GM06990 (cell line): ENCODE measurements around the gene TRIM37.
"Not testable (repeated sequence)": the region's sequence is repeated elsewhere in the genome, so short reads cannot be mapped to it uniquely, and the experiment has no call there.

Source experiments
- DNase-seq: peaks from one replicate; pipeline ENCODE4 v3.0.0-alpha.2; 2011; ENCODE audit not compliant: insufficient read length; ENCODE audit errors: extremely low read depth
- H3K27me3 ChIP-seq: replicated peaks from 2 replicates; pipeline ENCODE4 v1.6.0; 2011; ENCODE audit warnings: low read length; ENCODE audit not compliant: control insufficient read depth, insufficient read depth
- H3K36me3 ChIP-seq: 2 replicates; pipeline ENCODE4 v1.5.1; 2011; ENCODE audit warnings: low read length; ENCODE audit not compliant: control insufficient read depth, insufficient read depth
- H3K4me3 ChIP-seq: replicated peaks from 2 replicates; pipeline ENCODE4 v1.5.1; 2011; ENCODE audit warnings: low read depth, mild to moderate bottlenecking, control low read depth, low read length
- TF ChIP-seq, protein P1 (sequence below): IDR thresholded peaks from 2 replicates; pipeline ENCODE4 v1.5.1; 2011; ENCODE audit warnings: low read length, control low read depth, mild to moderate bottlenecking, inconsistent platforms; ENCODE audit not compliant: insufficient read depth, poor library complexity, severe bottlenecking

The TRIM37 gene

DNA sequence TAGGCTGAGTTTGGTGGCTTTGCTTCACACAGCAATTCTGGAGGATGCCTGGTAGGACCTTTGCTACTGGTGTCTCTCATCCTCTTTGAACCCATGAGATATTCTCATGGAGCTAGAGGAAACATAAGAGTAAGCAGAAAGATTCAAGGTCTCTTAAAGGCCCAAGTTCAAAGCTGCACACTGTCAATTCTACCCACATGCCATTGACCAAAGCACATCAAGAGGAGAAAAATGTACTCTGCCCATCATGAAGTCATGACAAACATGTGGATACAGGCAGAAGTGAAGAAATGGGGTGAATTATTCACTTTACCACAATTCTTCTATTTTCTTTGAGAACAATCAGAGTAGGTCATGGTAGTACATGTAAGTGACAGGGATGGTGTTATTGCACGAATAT lies 35.2 kb upstream of the TRIM37 start:
- no peak for DNase-seq
- Histone ChIP-seq H3K4me3 (no peak overlapping the region), H3K36me3 (no peaks in the 10 kb centered on the region), H3K27me3 (no peaks in the 10 kb centered on the region)
- TF ChIP-seq, protein P1, sequence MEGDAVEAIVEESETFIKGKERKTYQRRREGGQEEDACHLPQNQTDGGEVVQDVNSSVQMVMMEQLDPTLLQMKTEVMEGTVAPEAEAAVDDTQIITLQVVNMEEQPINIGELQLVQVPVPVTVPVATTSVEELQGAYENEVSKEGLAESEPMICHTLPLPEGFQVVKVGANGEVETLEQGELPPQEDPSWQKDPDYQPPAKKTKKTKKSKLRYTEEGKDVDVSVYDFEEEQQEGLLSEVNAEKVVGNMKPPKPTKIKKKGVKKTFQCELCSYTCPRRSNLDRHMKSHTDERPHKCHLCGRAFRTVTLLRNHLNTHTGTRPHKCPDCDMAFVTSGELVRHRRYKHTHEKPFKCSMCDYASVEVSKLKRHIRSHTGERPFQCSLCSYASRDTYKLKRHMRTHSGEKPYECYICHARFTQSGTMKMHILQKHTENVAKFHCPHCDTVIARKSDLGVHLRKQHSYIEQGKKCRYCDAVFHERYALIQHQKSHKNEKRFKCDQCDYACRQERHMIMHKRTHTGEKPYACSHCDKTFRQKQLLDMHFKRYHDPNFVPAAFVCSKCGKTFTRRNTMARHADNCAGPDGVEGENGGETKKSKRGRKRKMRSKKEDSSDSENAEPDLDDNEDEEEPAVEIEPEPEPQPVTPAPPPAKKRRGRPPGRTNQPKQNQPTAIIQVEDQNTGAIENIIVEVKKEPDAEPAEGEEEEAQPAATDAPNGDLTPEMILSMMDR = no peak

DNA sequence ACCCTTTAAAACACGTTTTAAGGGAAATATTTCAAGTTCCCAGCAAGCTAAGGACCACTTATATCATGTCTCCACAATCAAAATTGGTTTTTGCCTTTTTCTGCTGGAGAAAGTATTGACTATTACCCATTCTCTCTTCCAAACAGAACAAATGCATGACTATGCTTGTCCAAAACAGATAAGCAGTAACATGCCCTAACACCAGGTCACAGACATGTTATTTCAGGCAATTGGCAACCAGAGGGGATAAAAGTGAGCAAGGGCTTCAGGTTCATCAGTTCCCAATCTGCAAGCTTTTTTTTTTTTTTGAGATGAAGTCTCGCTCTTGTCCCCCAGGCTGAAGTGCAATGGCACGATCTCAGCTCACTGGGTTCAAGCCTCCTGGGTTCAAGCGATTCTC lies 33.3 kb upstream of the TRIM37 start:
- Histone ChIP-seq H3K27me3 (no peaks in the 10 kb centered on the region), H3K4me3 (no peak overlapping the region), H3K36me3 (no peaks in the 10 kb centered on the region)
- TF ChIP-seq, protein P1 = no peak
- DNase-seq = no peak

DNA sequence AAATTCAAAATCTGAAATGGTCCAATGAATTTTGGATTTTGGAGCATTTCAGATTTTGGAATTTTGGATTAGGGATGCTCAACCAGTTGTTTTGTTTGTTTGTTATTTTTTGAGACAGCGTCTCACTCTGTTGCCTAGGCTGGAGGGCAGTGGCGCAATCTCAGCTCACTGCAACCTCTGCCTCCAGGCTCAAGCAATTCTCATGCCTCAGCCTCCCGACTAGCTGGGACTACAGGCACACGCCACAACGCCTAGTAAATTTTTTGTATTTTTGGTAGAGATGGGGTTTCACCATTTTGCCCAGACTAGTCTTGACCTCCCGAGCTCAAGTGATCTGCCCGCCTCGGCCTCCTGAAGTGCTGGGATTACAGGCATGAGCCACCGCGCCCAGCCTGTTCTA lies 31.7 kb upstream of the TRIM37 start:
- H3K4me3 ChIP-seq, H3K27me3 ChIP-seq, H3K36me3 ChIP-seq, DNase-seq: not testable (repeated sequence)

DNA sequence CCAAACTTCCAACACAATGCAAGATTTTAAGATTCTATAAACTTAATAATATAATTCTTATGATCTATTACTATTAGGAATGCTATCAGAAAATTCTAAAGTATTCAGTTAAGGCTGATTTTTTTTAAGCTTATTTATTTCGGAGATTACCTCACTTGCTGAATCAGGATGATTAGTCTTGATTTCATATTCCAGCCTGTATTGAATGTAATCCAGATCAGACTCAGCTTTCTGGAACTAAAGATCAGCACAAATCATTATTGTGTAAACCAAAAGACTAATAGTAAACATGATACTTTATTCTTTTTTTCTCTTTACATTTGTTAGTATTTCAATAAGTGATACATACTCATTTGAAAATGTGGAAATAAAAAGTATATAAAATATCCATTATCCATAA lies 24.5 kb upstream of the TRIM37 start:
- H3K4me3 ChIP-seq = no peak overlapping the region
- no peak for DNase-seq
- H3K27me3 ChIP-seq = no peaks in the 10 kb centered on the region
- no peaks in the 10 kb centered on the region; the same call in 1 of the 2 replicates for H3K36me3 ChIP-seq
- TF ChIP-seq, protein P1 = no peak

DNA sequence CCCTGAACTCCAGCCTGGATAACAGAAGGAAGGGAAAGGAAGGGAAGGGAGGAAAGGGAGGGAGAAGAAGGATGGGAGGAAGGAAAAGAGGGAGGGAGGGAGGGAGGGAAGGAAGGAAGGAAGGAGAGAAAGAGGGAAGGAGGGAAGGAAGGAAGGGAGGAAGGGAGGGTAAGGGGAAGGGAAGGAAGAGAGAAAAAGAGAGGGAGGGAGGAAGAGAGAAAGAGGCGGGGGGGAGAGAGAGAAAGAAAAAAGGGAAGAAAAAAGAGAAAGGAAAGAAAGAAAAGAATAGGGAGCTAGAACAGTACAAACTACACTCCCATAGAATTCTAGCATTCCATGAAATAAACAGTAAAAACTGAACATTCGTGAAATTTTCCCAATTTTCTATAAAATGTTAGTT lies 23.1 kb upstream of the TRIM37 start:
- Histone ChIP-seq H3K36me3 (no peaks in the 10 kb centered on the region; the same call in 1 of the 2 replicates), H3K4me3 (no peak overlapping the region), H3K27me3 (no peaks in the 10 kb centered on the region)
- TF ChIP-seq, protein P1 = no peak
- DNase-seq = no peak

DNA sequence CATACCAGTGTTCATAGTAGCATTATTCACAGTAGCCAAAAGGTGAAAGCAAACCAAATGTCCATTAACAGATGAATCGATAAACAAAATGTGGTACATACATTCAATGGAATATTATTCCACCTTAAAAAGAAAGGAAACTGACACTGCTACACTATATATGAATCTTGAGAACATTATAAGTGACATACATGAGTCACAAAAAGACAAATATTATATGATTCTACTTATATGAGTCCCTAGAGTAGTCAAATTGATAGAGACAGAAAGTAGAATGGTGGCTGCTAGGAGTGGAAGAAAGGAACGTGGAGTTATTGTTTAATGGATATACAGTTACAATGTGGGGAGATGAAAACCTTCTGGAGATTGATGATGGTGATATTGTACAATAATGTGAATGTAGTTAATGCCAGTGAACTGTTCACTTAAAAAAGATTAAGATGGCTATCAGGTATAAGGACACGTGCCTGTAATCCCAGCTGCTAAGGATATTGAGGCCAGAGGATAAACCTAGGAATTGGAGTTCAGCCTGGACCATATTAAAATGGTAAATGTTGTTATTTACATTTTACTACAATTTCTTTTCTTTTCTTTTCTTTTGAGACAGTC lies 20.2 kb upstream of the TRIM37 start:
- no peak for DNase-seq
- Histone ChIP-seq H3K4me3 (no peak overlapping the region), H3K27me3 (no peaks in the 10 kb centered on the region), H3K36me3 (no peaks in the 10 kb centered on the region; the same call in 1 of the 2 replicates)
- TF ChIP-seq, protein P1 = no peak
